ENCODE results near the gene GPM6B.
"Not testable (repeated sequence)": the region's sequence is repeated elsewhere in the genome, so short reads cannot be mapped to it uniquely, and the experiment has no call there.

DNA sequence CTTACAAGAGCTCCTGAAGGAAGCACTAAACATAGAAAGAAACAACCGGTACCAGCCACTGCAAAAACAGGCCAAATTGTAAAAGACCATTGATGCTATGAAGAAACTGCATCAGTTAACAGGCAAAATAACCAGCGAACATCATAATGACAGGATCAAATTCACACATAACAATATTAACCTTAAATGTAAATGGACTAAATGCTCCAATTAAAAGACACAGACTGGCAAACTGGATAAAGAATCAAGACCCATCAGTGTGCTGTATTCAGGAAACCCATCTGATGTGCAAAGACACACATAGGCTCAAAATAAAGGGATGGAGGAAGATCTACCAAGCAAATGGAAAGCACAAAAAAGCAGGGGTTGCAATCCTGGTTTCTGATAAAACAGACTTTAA lies 90.3 kb downstream of the GPM6B start:
- TF ChIP-seq, protein P1, sequence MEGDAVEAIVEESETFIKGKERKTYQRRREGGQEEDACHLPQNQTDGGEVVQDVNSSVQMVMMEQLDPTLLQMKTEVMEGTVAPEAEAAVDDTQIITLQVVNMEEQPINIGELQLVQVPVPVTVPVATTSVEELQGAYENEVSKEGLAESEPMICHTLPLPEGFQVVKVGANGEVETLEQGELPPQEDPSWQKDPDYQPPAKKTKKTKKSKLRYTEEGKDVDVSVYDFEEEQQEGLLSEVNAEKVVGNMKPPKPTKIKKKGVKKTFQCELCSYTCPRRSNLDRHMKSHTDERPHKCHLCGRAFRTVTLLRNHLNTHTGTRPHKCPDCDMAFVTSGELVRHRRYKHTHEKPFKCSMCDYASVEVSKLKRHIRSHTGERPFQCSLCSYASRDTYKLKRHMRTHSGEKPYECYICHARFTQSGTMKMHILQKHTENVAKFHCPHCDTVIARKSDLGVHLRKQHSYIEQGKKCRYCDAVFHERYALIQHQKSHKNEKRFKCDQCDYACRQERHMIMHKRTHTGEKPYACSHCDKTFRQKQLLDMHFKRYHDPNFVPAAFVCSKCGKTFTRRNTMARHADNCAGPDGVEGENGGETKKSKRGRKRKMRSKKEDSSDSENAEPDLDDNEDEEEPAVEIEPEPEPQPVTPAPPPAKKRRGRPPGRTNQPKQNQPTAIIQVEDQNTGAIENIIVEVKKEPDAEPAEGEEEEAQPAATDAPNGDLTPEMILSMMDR (IDR thresholded peaks at IDR 0.05), result not testable (repeated sequence)
- not testable (repeated sequence) for TF ChIP-seq ZFX (IDR thresholded peaks at IDR 0.05; ENCODE audit: borderline replicate concordance)

Measured in 22Rv1 (cell line).